ENCODE measurements around the gene SLC39A3. TPM values are rescaled to one million over a fixed set of nuclear protein-coding genes. Genes with fewer than 3 reads are reported as not detected.

SLC39A3 gene
- total RNA-seq, 1 donor from 2014 or later: 34.3 TPM

- DNase-seq: no peak
- Mint-ChIP-seq H3K9me3 (no peaks in the 10 kb centered on the region), H3K27ac (peak overlapping the region; percentile 94), H3K4me1 (peaks cover 73% of the 10 kb centered on the region), H3K36me3 (ENCODE audit: low read depth) (peaks cover 46% of the 10 kb centered on the region), H3K4me3 (peak overlapping the region; percentile 63), H3K27me3 (no peaks in the 10 kb centered on the region)
- intact Hi-C loops (cut with micrococcal nuclease): loop anchor here (2.0 kb wide), 1 partner anchor 17 kb away; no protein-coding TSS in a partner anchor
- POLR2A ChIA-PET: interaction anchor here (0.6 to 3.3 kb wide), 5 partner anchors 8 to 25 kb away, joined by 3 to 21 read pairs (median 8); no protein-coding TSS in a partner anchor
- CTCF ChIA-PET: no interaction called here
- TF ChIP-seq, protein P1, sequence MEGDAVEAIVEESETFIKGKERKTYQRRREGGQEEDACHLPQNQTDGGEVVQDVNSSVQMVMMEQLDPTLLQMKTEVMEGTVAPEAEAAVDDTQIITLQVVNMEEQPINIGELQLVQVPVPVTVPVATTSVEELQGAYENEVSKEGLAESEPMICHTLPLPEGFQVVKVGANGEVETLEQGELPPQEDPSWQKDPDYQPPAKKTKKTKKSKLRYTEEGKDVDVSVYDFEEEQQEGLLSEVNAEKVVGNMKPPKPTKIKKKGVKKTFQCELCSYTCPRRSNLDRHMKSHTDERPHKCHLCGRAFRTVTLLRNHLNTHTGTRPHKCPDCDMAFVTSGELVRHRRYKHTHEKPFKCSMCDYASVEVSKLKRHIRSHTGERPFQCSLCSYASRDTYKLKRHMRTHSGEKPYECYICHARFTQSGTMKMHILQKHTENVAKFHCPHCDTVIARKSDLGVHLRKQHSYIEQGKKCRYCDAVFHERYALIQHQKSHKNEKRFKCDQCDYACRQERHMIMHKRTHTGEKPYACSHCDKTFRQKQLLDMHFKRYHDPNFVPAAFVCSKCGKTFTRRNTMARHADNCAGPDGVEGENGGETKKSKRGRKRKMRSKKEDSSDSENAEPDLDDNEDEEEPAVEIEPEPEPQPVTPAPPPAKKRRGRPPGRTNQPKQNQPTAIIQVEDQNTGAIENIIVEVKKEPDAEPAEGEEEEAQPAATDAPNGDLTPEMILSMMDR (IDR thresholded peaks at IDR 0.05): no peak
- ATAC-seq (ENCODE audit: low read depth): peak; percentile 27
Measured at GRCh38 chr19:2694196-2694595, 45.6 kb downstream of the SLC39A3 start.

- POLR2A ChIA-PET: interaction anchor here (0.6 to 3.3 kb wide), 5 partner anchors 7 to 24 kb away, joined by 3 to 21 read pairs (median 7); partner anchors contain the start of gene GNG7
Measured at GRCh38 chr19:2693492-2694160, 46.2 kb downstream of the SLC39A3 start.

DNA sequence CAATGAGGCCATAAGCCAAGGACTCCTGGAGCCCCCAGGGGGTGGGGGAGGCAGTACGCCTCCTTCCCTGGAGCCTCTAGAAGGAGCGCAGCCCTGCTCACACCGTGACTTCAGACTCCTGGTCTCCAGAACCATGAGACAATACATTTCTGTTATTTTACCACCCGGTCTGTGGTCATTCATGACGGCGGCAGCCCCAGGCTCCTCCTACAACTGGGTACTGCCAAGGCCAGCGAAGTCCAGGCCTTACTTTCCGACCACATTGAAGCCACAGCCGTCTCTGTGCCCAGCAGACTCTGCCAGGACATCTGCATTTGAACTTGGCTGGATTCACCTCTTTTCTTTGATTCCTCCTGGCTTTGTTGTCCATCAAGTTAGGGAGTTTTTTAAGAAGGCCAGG lies 47.9 kb downstream of the SLC39A3 start:
- DNase-seq (no peak), ATAC-seq (ENCODE audit: low read depth) (no peak)
- CTCF ChIA-PET: no interaction called here
- H3K4me3 Mint-ChIP-seq: no peak overlapping the region
- intact Hi-C loops (cut with micrococcal nuclease): no loop called here
- no peaks in the 10 kb centered on the region for H3K27me3 Mint-ChIP-seq
- peak overlapping the region; percentile 46 for H3K27ac Mint-ChIP-seq
- peaks cover 48% of the 10 kb centered on the region for H3K36me3 Mint-ChIP-seq (ENCODE audit: low read depth)
- POLR2A ChIA-PET: no interaction called here
- TF ChIP-seq, protein P1 (IDR thresholded peaks at IDR 0.05): no peak
- peaks cover 57% of the 10 kb centered on the region for H3K4me1 Mint-ChIP-seq
- no peaks in the 10 kb centered on the region for H3K9me3 Mint-ChIP-seq

More at GRCh38 chr19:2693492-2694160, 46.2 kb downstream of the SLC39A3 start:
- H3K27me3 Mint-ChIP-seq: no peaks in the 10 kb centered on the region
- intact Hi-C loops (cut with micrococcal nuclease): loop anchor here (2.0 kb wide), 1 partner anchor 17 kb away; no protein-coding TSS in a partner anchor
- H3K9me3 Mint-ChIP-seq: no peaks in the 10 kb centered on the region
- CTCF ChIA-PET: interaction anchor here (0.9 kb wide), 1 partner anchor 17 kb away, joined by 3 read pairs; no protein-coding TSS in a partner anchor
- peak overlapping the region; percentile 94 for H3K27ac Mint-ChIP-seq
- H3K36me3 Mint-ChIP-seq (ENCODE audit: low read depth): peaks cover 43% of the 10 kb centered on the region
- TF ChIP-seq, protein P1 (IDR thresholded peaks at IDR 0.05): no peak
- H3K4me1 Mint-ChIP-seq: peaks cover 67% of the 10 kb centered on the region
- no peak for DNase-seq
- ATAC-seq (ENCODE audit: low read depth): no peak
- H3K4me3 Mint-ChIP-seq: peak overlapping the region; percentile 63

GRCh38 chr19:2690856-2691255 lies 49.0 kb downstream of the SLC39A3 start:
- no peak for ATAC-seq (ENCODE audit: low read depth)
- Mint-ChIP-seq H3K4me1 (peaks cover 53% of the 10 kb centered on the region), H3K36me3 (ENCODE audit: low read depth) (peaks cover 50% of the 10 kb centered on the region), H3K4me3 (no peak overlapping the region), H3K9me3 (no peaks in the 10 kb centered on the region), H3K27me3 (no peaks in the 10 kb centered on the region), H3K27ac (no peak overlapping the region)
- CTCF ChIA-PET: no interaction called here
- DNase-seq: no peak
- intact Hi-C loops (cut with micrococcal nuclease): no loop called here
- TF ChIP-seq, protein P1 (IDR thresholded peaks at IDR 0.05): no peak
- POLR2A ChIA-PET: interaction anchor here (0.7 kb wide), 2 partner anchors 8 to 11 kb away, joined by 3 to 4 read pairs; no protein-coding TSS in a partner anchor

- peaks cover 50% of the 10 kb centered on the region for H3K4me1 Mint-ChIP-seq
- TF ChIP-seq, protein P1 (IDR thresholded peaks at IDR 0.05): no peak
- ChIA-PET CTCF (interaction anchor here (2.0 kb wide), 1 partner anchor 38 kb away, joined by 6 read pairs; no protein-coding TSS in a partner anchor), POLR2A (interaction anchor here (0.6 to 10.6 kb wide), 7 partner anchors 9 to 92 kb away, joined by 3 to 176 read pairs (median 5); partner anchors contain the start of gene GNG7)
- no peak for DNase-seq
- intact Hi-C loops (cut with micrococcal nuclease): no loop called here
- peaks cover 56% of the 10 kb centered on the region for H3K36me3 Mint-ChIP-seq (ENCODE audit: low read depth)
- no peak overlapping the region for H3K4me3 Mint-ChIP-seq
- no peaks in the 10 kb centered on the region for H3K27me3 Mint-ChIP-seq
- H3K27ac Mint-ChIP-seq: no peak overlapping the region
- H3K9me3 Mint-ChIP-seq: no peaks in the 10 kb centered on the region
- ATAC-seq (ENCODE audit: low read depth): no peak
Measured at GRCh38 chr19:2686360-2686759, 53.5 kb downstream of the SLC39A3 start.

Data from activated B cell treated with CpG ODN at 0.5 μM for 24 hours (primary cell).